HG03432 (cell line): ENCODE results near the gene PARN.

ENCODE experiments used
- ATAC-seq: cut with Tn5 transposase; IDR thresholded peaks from one replicate; pipeline ENCODE4 v1.9.1; 2021; ENCODE audit warnings: mild to moderate bottlenecking, moderate library complexity; ENCODE audit not compliant: unreplicated experiment

The PARN gene

DNA sequence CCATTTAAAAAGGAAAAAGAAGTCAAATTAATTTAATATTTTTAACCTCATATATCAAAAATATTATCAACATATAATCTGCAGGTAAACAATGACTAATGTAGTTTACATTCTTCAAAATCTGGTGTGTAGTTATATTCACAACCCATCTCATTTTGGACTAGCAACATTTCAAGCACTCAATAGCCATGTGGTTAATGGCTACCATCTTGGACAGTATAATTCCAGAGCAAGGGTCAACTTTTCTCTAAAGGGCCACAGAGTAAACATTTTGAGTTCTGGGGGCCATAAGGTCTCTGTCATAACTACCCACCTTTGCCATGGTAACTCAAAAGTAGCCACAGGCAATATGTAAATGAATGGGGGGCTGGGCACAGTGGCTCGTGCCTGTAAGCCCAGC lies 153.9 kb downstream of the PARN start:
- no peak for ATAC-seq

DNA sequence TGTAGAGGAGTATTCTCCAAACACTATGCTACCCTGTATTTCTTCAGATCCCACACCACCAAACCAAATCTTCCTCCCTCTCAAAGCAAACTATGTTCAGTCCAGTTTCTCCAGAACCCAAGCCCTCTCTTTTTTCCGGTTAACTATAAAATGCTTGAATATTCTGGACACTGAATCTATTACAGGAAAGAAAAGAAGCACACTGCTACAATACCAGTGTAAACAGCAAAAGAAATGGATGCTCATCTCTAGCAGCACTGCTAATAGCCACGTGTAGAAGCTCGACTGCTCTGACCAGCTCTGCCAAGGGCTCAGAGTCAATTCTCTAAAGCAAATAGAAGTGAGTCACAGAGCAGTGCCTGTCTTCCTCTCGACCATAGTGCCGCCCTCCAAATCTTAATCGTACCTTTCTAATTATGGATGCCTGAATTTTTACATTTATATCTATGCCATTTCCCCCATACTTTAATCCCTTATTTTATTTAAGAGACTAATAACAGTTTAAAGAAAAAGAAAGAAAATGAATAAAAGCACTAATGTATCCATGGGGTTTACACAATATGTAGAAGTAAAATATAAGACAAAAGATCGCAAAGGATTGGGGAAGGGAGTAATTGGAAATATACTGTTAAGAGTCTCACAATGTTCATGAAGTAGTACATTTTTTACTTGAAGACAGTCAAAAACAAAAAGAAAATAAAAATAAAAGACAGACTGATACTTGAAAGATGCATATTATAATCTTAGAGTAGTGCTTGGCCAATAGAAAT lies 154.5 kb downstream of the PARN start:
- ATAC-seq = no peak

DNA sequence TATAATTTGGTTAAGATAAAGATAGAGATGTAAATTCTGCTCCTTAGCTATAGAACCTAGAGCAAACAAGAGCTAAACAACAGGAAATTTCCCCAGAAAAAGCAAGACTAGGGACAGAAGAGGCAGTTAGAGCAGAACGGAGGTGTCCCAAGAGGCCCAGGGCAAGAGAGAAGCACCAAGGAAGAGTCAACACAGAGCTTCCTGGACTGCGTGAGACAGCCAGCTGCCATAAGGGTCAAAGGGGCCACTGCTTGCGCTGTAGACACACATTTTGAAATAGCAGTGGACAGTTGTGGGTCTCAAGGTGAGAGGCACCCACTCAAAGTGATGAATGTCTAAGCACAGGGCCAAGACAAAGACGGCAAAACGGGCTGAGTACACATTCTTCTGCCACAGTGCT lies 156.6 kb downstream of the PARN start:
- ATAC-seq = no peak

DNA sequence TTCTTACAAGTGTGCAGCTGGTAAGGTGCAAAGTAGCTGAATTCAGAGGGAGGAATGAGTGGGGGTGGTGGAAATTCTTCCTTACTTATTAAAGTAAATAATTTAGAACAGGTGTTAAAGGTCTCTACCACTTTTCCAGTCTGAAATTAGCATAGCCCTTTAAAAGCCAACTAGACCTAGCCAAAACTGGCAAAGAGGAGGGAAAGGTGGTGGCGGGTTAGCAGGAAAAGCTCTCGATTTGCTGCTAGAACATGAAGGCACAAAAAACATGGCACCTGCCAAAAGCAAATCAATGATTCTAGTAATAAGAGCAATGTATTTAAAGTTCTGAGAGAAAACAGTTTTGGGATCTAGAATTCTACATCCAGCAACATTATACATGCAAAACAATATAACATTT lies 157.7 kb downstream of the PARN start:
- ATAC-seq = no peak

- ATAC-seq = no peak
These were observed 159.3 kb downstream of the PARN start for GRCh38 chr16:14470788-14471187.

GRCh38 chr16:14465799-14466198 lies 164.3 kb downstream of the PARN start:
- no peak for ATAC-seq

- ATAC-seq = no peak
These were observed 165.3 kb downstream of the PARN start for GRCh38 chr16:14464796-14465195.

DNA sequence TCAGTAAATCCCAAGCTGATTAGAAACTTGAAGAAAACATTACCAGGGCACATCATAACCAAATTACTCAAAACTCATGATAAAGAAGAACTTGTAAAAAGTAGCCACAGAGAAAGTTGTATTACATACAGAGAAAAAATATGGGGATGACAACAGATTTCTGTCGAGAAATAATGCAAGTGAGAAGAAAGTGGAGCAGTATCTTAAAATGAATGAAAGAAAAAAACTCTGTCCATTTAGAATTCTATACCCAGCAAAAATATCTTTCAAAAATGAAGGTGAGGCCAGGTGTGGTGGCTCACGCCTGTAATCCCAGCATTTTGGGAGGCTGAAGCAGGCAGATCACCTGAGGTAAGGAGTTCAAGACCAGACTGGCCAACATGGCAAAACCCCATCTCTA lies 165.9 kb downstream of the PARN start:
- ATAC-seq = no peak

DNA sequence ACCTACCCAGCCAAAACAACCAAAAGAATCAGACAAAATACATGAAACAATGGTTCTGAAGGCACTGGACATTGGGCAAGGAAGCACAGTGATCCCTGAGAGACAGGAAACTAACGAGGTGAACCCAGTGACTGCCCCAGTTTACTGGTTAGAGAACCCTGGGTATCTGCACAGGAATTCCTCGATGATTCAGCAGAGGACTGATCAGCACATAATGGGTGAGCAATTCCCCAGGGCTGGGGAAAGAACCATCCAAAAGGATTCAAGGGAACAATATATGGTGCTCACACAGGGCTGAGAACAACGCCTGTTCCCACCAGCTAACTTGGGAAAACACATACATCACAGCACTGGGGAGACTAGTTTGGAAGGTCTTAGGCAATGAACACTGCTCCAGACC lies 167.2 kb downstream of the PARN start:
- no peak for ATAC-seq

GRCh38 chr16:14460726-14461125 lies 169.3 kb downstream of the PARN start:
- no peak for ATAC-seq

GRCh38 chr16:14458576-14458975 lies 171.5 kb downstream of the PARN start:
- no peak for ATAC-seq

DNA sequence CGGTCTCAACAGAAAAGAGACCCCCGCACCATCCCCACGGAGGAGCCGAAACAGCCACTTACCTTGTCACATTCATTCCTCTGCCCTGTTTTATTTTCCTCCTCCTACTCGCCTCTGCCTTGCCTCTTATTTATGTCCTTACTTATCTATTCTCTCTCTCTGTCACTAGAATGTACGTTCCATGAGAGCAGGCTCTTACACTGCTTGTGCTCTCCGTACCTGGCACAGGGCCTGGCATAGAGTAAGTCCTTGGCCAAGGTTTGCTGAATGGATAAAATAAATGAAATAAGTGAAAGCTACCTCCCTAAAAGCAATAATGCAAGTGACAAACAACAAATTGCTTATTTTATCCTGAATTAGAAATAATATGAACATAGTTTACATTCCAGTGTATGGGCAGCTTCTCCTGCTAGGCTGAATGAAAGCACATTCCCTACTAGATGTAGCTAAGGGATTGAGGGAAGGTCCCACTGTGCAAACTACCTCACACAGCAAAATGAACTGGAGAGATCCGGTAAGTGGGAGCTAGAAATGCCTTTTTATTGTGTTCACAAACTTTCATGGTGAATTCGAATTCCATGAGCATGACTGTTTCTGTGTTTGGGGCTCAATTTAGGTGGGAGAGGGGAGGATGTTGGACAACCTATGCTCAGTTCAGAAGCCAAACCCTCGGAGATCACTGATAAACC lies 173.1 kb downstream of the PARN start:
- ATAC-seq = no peak

GRCh38 chr16:14455573-14455972 lies 174.5 kb downstream of the PARN start:
- ATAC-seq = no peak

DNA sequence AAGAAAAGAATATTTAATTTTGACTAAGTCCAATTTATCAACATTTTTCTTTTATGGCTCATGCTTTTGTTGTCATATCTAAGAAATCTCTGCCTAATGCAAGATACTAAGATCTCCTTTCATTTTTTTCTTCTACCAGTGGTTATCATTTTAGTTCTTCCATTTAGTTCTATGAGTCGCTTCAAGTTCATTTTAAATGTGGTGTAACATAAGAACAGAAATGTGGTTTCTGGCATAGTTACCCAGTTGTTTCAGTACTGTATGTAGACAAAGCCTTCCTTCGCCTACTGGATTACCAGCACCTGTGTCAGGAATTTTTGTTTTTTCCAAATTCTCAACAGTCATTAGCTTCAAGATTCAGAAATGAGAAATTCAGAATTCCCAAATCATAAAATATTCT lies 175.7 kb downstream of the PARN start:
- no peak for ATAC-seq

DNA sequence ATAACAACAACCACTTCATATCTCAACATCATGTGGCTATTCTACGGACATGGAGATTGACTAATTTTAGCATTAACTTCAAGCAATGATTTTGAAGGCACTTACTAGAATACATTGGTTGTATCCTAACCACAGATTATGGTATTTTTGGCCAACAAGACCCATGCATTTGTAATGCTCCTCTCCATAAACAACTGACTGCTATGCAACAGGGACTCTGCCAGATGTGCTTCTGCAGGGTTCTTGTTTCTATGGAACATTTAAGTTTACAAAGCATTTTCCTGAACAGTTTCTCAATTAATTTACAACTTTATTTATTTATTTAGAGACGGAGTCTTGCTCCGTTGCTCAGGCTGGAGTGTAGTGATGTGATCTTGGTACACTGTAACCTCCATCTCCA lies 178.0 kb downstream of the PARN start:
- no peak for ATAC-seq

- no peak for ATAC-seq
These were observed 179.2 kb downstream of the PARN start for GRCh38 chr16:14450846-14451245.

DNA sequence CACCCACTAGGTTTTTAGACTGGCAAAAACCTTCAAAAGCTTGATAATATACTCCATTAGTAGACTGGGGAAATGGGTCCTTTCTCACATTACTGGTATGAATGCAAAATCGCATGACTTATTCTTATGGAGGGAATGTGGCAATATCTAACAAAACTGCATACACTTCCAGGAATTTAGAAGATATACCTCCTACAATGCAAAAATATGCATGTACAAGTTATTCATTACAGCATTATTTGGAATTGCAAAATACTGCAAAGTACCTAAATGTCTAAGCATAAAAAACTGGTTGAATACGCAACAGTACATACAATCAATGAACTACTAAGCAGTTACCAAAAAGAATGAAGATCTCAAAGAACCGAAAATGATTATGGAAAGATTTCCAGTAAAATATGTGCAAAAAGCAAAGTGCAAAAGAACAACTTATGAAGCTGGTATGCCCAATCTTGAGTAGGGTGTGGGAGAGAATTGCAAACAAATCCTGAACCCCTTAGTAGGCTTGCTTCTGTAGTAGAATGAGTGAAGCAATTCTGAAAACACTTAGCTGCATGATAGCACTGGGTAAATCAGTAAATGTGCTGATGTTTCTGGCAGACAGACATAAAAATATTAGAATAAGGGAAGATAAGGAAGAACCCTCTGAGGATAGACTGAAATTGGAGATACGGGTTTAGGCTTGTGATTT lies 180.1 kb downstream of the PARN start:
- ATAC-seq = no peak

GRCh38 chr16:14449334-14449733 lies 180.7 kb downstream of the PARN start:
- no peak for ATAC-seq

- ATAC-seq = no peak
These were observed 181.2 kb downstream of the PARN start for GRCh38 chr16:14448879-14449278.

- ATAC-seq = no peak
These were observed 182.3 kb downstream of the PARN start for GRCh38 chr16:14447783-14448182.

GRCh38 chr16:14446796-14447195 lies 183.3 kb downstream of the PARN start:
- ATAC-seq = no peak
